SK-N-SH (cell line): ENCODE data around the gene CD96. TPM values are rescaled to one million over a fixed set of nuclear protein-coding genes. Genes with fewer than 3 reads are reported as not detected.

ENCODE experiments used
- CTCF ChIA-PET: fragments of 300-600, 350-600 bp; formaldehyde crosslinking; extraction: SDS; loops from one replicate; lab custom pipeline; 2021; lab: Yijun Ruan, JAX
- POLR2A ChIA-PET: fragments of 350-600 bp; sonication (Branson Sonifier 250); formaldehyde crosslinking; extraction: SDS; loops from one replicate; lab custom pipeline; 2020; ENCODE audit warnings: antibody characterized with exemption, inconsistent platforms; lab: Yijun Ruan, JAX
- DNase-seq: peaks from one replicate; pipeline ENCODE4 v3.0.0; 2012
- H2AFZ ChIP-seq: fragments of 200-600 bp; sonication (generic); 2 replicates; pipeline ENCODE4 v1.8.1; 2016; ENCODE audit warnings: antibody characterized with exemption, mild to moderate bottlenecking, low read depth
- H3F3A ChIP-seq: fragments of 200-600 bp; sonication (generic); replicated peaks from 2 replicates; pipeline ENCODE3; 2016; ENCODE audit warnings: antibody characterized with exemption, mild to moderate bottlenecking; ENCODE audit not compliant: insufficient read depth
- H3K27ac ChIP-seq, 2 experiments: fragments of 200-500 bp in 1 of 2; fragments of 200-600 bp in 1 of 2; sonication (Bioruptor generic) in 1 of 2; sonication (generic), shearing (Covaris generic) in 1 of 2; 2 replicates each; pipeline versions ENCODE4 v1.5.1 to v1.6.1; 2014 to 2016; ENCODE audit warnings: low read depth in 2 of 2, inconsistent platforms in 1 of 2, low read length in 1 of 2, mild to moderate bottlenecking in 1 of 2, mixed read lengths in 1 of 2
- H3K27me3 ChIP-seq: fragments of 200-600 bp; sonication (generic), shearing (Covaris generic); 2 replicates; pipeline ENCODE4 v1.6.1; 2016; ENCODE audit warnings: mixed run types; ENCODE audit not compliant: insufficient read depth
- H3K36me3 ChIP-seq, 2 experiments: fragments of 200-500 bp in 1 of 2; fragments of 200-600 bp in 1 of 2; sonication (Bioruptor generic) in 1 of 2; sonication (generic) in 1 of 2; replicated peaks in 1 of 2; 2 replicates each; pipeline versions ENCODE3 to v1.5.1; 2014 to 2016; ENCODE audit warnings: low read length in 1 of 2, mild to moderate bottlenecking in 1 of 2; ENCODE audit not compliant: insufficient read depth in 2 of 2, control insufficient read depth in 1 of 2
- H3K4me1 ChIP-seq, 2 experiments: fragments of 200-500 bp in 1 of 2; fragments of 200-600 bp in 1 of 2; sonication (Bioruptor generic) in 1 of 2; sonication (generic), shearing (Covaris generic) in 1 of 2; 2 replicates each; pipeline versions ENCODE4 v1.5.1 to v1.6.1; 2014 to 2016; ENCODE audit warnings: low read depth in 1 of 2, low read length in 1 of 2, mixed run types in 1 of 2; ENCODE audit not compliant: insufficient read depth in 2 of 2, control insufficient read depth in 1 of 2
- H3K4me2 ChIP-seq: fragments of 200-600 bp; sonication (generic), shearing (Covaris generic); 2 replicates; pipeline ENCODE4 v1.6.1; 2017; ENCODE audit warnings: mixed run types
- H3K4me3 ChIP-seq, 2 experiments: fragments of 200-500 bp in 1 of 2; fragments of 200-600 bp in 1 of 2; sonication (Bioruptor generic) in 1 of 2; sonication (generic), shearing (Covaris generic) in 1 of 2; 2 replicates each; pipeline versions ENCODE4 v1.5.1 to v1.8.1; 2014 to 2016; ENCODE audit warnings: low read depth in 2 of 2, inconsistent platforms in 1 of 2, low read length in 1 of 2, mild to moderate bottlenecking in 1 of 2, mixed read lengths in 1 of 2, moderate library complexity in 1 of 2
- H3K79me2 ChIP-seq: fragments of 200-600 bp; sonication (generic); 2 replicates; pipeline ENCODE4 v1.8.1; 2017; ENCODE audit warnings: mild to moderate bottlenecking; ENCODE audit not compliant: insufficient read depth
- H3K9ac ChIP-seq: fragments of 200-600 bp; sonication (generic); 2 replicates; pipeline ENCODE4 v1.6.1; 2017; ENCODE audit warnings: mixed run types
- H3K9me2 ChIP-seq: fragments of 200-600 bp; sonication (generic); 2 replicates; pipeline ENCODE4 v1.6.1; 2017; ENCODE audit warnings: mixed run types
- H3K9me3 ChIP-seq: fragments of 200-600 bp; sonication (generic); 2 replicates; pipeline ENCODE4 v1.6.1; 2017; ENCODE audit warnings: mixed run types, mild to moderate bottlenecking, moderate library complexity
- H4K20me1 ChIP-seq: fragments of 200-600 bp; sonication (generic); 2 replicates; pipeline ENCODE4 v1.6.1; 2017; ENCODE audit warnings: mild to moderate bottlenecking, mixed run types; ENCODE audit not compliant: insufficient read depth
- GATA2 ChIP-seq: sonication (generic); formaldehyde crosslinking; IDR thresholded peaks from 2 replicates; pipeline ENCODE4 v1.5.0; 2020; ENCODE audit warnings: mild to moderate bottlenecking, missing genetic modification reagents
- IRF3 ChIP-seq: fragments of 150-350 bp; IDR thresholded peaks from 2 replicates; pipeline ENCODE4 v1.6.1; 2016; ENCODE audit warnings: mild to moderate bottlenecking, low read depth, low read length
- NFIC ChIP-seq: IDR thresholded peaks from 2 replicates; pipeline ENCODE4 v1.4.0; 2012; ENCODE audit warnings: borderline replicate concordance
- POLR2AphosphoS5 ChIP-seq: IDR thresholded peaks from 2 replicates; pipeline ENCODE4 v1.6.1; 2012; ENCODE audit warnings: low read depth, low read length
- RCOR1 ChIP-seq: fragments of 150-350 bp; IDR thresholded peaks from 2 replicates; pipeline ENCODE4 v1.6.1; 2017; ENCODE audit warnings: antibody characterized with exemption, low read length
- RFX5 ChIP-seq: IDR thresholded peaks from 2 replicates; pipeline ENCODE4 v1.6.1; 2012; ENCODE audit warnings: mild to moderate bottlenecking, improper control_type of control experiment, low read length
- TEAD4 ChIP-seq: IDR thresholded peaks from 2 replicates; pipeline ENCODE4 v1.4.0; 2012; ENCODE audit warnings: mild to moderate bottlenecking, borderline replicate concordance; ENCODE audit not compliant: insufficient read depth
- USF1 ChIP-seq: IDR thresholded peaks from 2 replicates; pipeline ENCODE4 v1.4.0; 2012; ENCODE audit warnings: low read depth, borderline replicate concordance
- YY1 ChIP-seq: IDR thresholded peaks from 2 replicates; pipeline ENCODE4 v1.4.0; 2012; ENCODE audit warnings: low read depth, mild to moderate bottlenecking
- whole genome bisulfite sequencing: methylation state at CpG from one replicate; pipeline ENCODE4 v1.1.6; 2017; ENCODE audit warnings: low lambda C conversion rate; 5-methylcytosine and 5-hydroxymethylcytosine counted together
- polyA plus RNA-seq, 3 experiments: library from polyadenylated mRNA; depleted of rRNA; stranded (reverse); fragments of >200 nt; gene quantifications; 2 replicates each; pipeline ENCODE4 v1.2.3, GENCODE V29; 2012
- TF ChIP-seq, protein P1 (sequence below): IDR thresholded peaks from 2 replicates; pipeline ENCODE4; 2012

Gene CD96
- polyA plus RNA-seq, 1 of the 3 experiments (the other 2 are of a cell fraction), result 0.02 TPM

GRCh38 chr3:111677007-111677392 lies 135.0 kb downstream of the CD96 start:
- Histone ChIP-seq H3K27ac (peak overlapping the region; percentile 77 to 86), H2AFZ (peak overlapping the region; percentile 32)

DNA sequence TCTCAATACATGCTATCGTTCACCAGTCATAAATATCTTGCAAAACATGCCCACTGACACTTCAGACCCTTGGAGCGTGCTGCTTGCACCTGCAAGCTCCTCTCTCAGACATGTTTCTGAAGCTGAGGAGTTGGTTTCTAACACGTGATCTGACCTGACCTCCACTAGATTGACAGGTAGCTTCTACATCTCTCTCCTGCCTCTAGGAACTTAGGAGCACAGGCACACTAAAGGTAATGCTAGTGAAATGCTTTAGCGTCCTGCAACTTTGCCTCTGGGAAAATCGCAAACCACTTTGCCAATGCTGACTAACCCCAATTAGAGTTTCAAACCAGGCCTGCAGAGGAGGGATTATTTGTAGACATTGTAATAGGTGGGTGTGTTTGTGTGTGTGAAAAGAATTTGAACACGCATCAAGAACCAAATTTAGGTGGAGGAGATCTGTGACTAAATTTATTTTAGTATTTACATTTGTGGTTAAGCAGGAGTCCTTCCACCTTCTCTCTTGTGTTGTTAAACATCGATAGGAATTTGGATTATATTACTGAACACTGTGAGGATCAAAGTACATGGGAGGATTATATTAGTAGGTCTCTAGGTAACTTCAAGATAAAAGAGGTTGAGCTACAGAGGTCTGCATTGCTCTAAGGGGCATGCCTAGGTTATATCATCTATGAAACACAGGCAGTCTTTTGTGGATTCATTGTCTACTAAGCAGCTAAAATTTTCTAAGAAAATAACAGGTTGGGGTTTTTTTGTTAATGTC lies 139.8 kb downstream of the CD96 start:
- Histone ChIP-seq H3K4me2 (no peak overlapping the region; the same call in 1 of the 2 replicates), H3K4me3 (no peak overlapping the region), H2AFZ (no peak overlapping the region), H3K27ac (no peak overlapping the region), H3K9me3 (no peaks in the 10 kb centered on the region), H4K20me1 (no peaks in the 10 kb centered on the region), H3K79me2 (peaks cover 100% of the 10 kb centered on the region), H3K4me1 (peaks cover 6 to 17% of the 10 kb centered on the region in 2 experiments; a peak in 2 of 4 replicates), H3K9me2 (no peaks in the 10 kb centered on the region), H3K9ac (no peak overlapping the region), H3K27me3 (no peaks in the 10 kb centered on the region), H3K36me3 (peaks cover 0 to 4% of the 10 kb centered on the region in 2 experiments), H3F3A (peaks cover 7% of the 10 kb centered on the region)
- TF ChIP-seq YY1, result no peak
- no peak for TF ChIP-seq GATA2
- TF ChIP-seq RFX5, result no peak
- TF ChIP-seq, protein P1, sequence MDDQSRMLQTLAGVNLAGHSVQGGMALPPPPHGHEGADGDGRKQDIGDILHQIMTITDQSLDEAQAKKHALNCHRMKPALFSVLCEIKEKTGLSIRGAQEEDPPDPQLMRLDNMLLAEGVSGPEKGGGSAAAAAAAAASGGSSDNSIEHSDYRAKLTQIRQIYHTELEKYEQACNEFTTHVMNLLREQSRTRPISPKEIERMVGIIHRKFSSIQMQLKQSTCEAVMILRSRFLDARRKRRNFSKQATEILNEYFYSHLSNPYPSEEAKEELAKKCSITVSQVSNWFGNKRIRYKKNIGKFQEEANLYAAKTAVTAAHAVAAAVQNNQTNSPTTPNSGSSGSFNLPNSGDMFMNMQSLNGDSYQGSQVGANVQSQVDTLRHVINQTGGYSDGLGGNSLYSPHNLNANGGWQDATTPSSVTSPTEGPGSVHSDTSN, result no peak
- TF ChIP-seq USF1, result no peak
- no peak for TF ChIP-seq NFIC
- no peak for TF ChIP-seq POLR2AphosphoS5
- POLR2A ChIA-PET, result no interaction called here
- CTCF ChIA-PET, result interaction anchor here (0.6 to 2.1 kb wide), 4 partner anchors 9 to 285 kb away, joined by 3 to 11 read pairs (median 5); no protein-coding TSS in a partner anchor
- DNase-seq, result no peak
- 89% methylated on average over 7 of the region's 7 CpGs for WGBS

More at GRCh38 chr3:111677007-111677392, 135.0 kb downstream of the CD96 start:
- ChIA-PET POLR2A (no interaction called here), CTCF (interaction anchor here (0.5 to 2.3 kb wide), 5 partner anchors 14 to 291 kb away, joined by 3 to 12 read pairs (median 3); no protein-coding TSS in a partner anchor)
- Histone ChIP-seq H3F3A (peaks cover 13% of the 10 kb centered on the region), H3K27me3 (no peaks in the 10 kb centered on the region), H3K9me2 (no peaks in the 10 kb centered on the region), H3K36me3 (peaks cover 0 to 4% of the 10 kb centered on the region in 2 experiments), H3K4me3 (peak overlapping the region; percentile 74 to 77), H3K4me1 (peaks cover 0 to 29% of the 10 kb centered on the region in 2 experiments; a peak in 2 of 4 replicates), H3K9me3 (no peaks in the 10 kb centered on the region), H3K9ac (peak overlapping the region; percentile 78), H3K4me2 (peak overlapping the region; percentile 90), H4K20me1 (no peaks in the 10 kb centered on the region), H3K79me2 (peaks cover 75% of the 10 kb centered on the region)
- DNase-seq, result no peak
- TF ChIP-seq TEAD4, result 0 out of 2 replicates have a peak, but pooled peaks have one; percentile 6
- TF ChIP-seq RFX5, result no peak
- no peak for TF ChIP-seq IRF3
- TF ChIP-seq RCOR1, result no peak
- 41% methylated on average over 4 of the region's 4 CpGs for WGBS
